H9 (cell line): ENCODE results near the gene C5orf58. TPM values are rescaled to one million over a fixed set of nuclear protein-coding genes. Genes with fewer than 3 reads are reported as not detected.

Experiments used
- DNase-seq: peaks from one replicate; pipeline ENCODE4 v3.0.0-alpha.2; 2017
- H2AFZ ChIP-seq: one replicate; pipeline ENCODE4 v1.6.1; 2013; ENCODE audit warnings: mild to moderate bottlenecking, low read length, control low read depth, moderate library complexity
- H2AK5ac ChIP-seq: 2 replicates; pipeline ENCODE4 v1.6.1; 2013; ENCODE audit warnings: low read length, control low read depth, mixed read lengths; ENCODE audit not compliant: insufficient read length
- H2BK120ac ChIP-seq: one replicate; pipeline ENCODE4 v1.6.1; 2013; ENCODE audit warnings: low read depth, mild to moderate bottlenecking, low read length, control low read depth, inconsistent platforms; ENCODE audit not compliant: poor library complexity, severe bottlenecking
- H2BK12ac ChIP-seq: 2 replicates; pipeline ENCODE4 v1.6.1; 2013; ENCODE audit warnings: low read length, control low read depth, mixed read lengths, low read depth; ENCODE audit not compliant: insufficient read length
- H2BK15ac ChIP-seq: 2 replicates; pipeline ENCODE4 v1.6.1; 2013; ENCODE audit warnings: low read depth, low read length, control low read depth
- H2BK20ac ChIP-seq: one replicate; pipeline ENCODE4 v1.6.1; 2013; ENCODE audit warnings: low read depth, mild to moderate bottlenecking, low read length, control low read depth, inconsistent platforms; ENCODE audit not compliant: poor library complexity, severe bottlenecking
- H2BK5ac ChIP-seq: 2 replicates; pipeline ENCODE4 v1.6.1; 2013; ENCODE audit warnings: low read length, control low read depth, mixed read lengths; ENCODE audit not compliant: insufficient read length
- H3K14ac ChIP-seq: 2 replicates; pipeline ENCODE4 v1.6.1; 2013; ENCODE audit warnings: low read length, control low read depth; ENCODE audit not compliant: insufficient read depth
- H3K18ac ChIP-seq: 2 replicates; pipeline ENCODE4 v1.6.1; 2013; ENCODE audit warnings: low read depth, mild to moderate bottlenecking, mixed read lengths, low read length, control low read depth; ENCODE audit not compliant: insufficient read length
- H3K23ac ChIP-seq: 2 replicates; pipeline ENCODE4 v1.6.1; 2013; ENCODE audit warnings: low read length, control low read depth, mixed read lengths, low read depth; ENCODE audit not compliant: insufficient read length
- H3K23me2 ChIP-seq: 2 replicates; pipeline ENCODE4 v1.6.1; 2013; ENCODE audit warnings: low read depth, mild to moderate bottlenecking, mixed read lengths, low read length, control low read depth; ENCODE audit not compliant: insufficient read length, poor library complexity, severe bottlenecking
- H3K27ac ChIP-seq: 2 replicates; pipeline ENCODE4 v1.5.1; 2013; ENCODE audit warnings: low read length, control low read depth, mixed read lengths, low read depth; ENCODE audit not compliant: insufficient read length
- H3K27me3 ChIP-seq: 2 replicates; pipeline ENCODE4 v1.6.1; 2013; ENCODE audit warnings: low read length, control low read depth, inconsistent platforms; ENCODE audit not compliant: insufficient read depth
- H3K4ac ChIP-seq: 2 replicates; pipeline ENCODE4 v1.6.1; 2013; ENCODE audit warnings: low read depth, mild to moderate bottlenecking, control low read depth, inconsistent platforms, low read length, moderate library complexity
- H3K4me1 ChIP-seq: 2 replicates; pipeline ENCODE4 v1.6.1; 2013; ENCODE audit warnings: low read length, control low read depth, inconsistent platforms; ENCODE audit not compliant: insufficient read depth
- H3K4me2 ChIP-seq: 2 replicates; pipeline ENCODE4 v1.6.1; 2013; ENCODE audit warnings: low read length, control low read depth, mixed read lengths; ENCODE audit not compliant: insufficient read length, insufficient read depth
- H3K56ac ChIP-seq: 2 replicates; pipeline ENCODE4 v1.6.1; 2013; ENCODE audit warnings: low read depth, mild to moderate bottlenecking, mixed read lengths, low read length, control low read depth; ENCODE audit not compliant: insufficient read length
- H3K79me1 ChIP-seq: 2 replicates; pipeline ENCODE4 v1.6.1; 2013; ENCODE audit warnings: low read depth, mild to moderate bottlenecking, moderate library complexity, low read length, control low read depth, inconsistent platforms; ENCODE audit not compliant: insufficient read depth, poor library complexity, severe bottlenecking
- H3K79me2 ChIP-seq: 2 replicates; pipeline ENCODE4 v1.6.1; 2013; ENCODE audit warnings: low read length, control low read depth, inconsistent platforms; ENCODE audit not compliant: insufficient read depth
- H3K9ac ChIP-seq: 2 replicates; pipeline ENCODE4 v1.6.1; 2013; ENCODE audit warnings: low read length, control low read depth, mixed read lengths; ENCODE audit not compliant: insufficient read length; ENCODE audit errors: extremely low read depth
- H3K9me3 ChIP-seq: one replicate; pipeline ENCODE4 v1.6.1; 2013; ENCODE audit warnings: low read depth, low read length, inconsistent platforms; ENCODE audit not compliant: control insufficient read depth
- H3T11ph ChIP-seq: one replicate; pipeline ENCODE4 v1.6.1; 2013; ENCODE audit warnings: mild to moderate bottlenecking, low read length, control low read depth, inconsistent platforms
- H4K20me1 ChIP-seq: one replicate; pipeline ENCODE4 v1.6.1; 2013; ENCODE audit not compliant: control insufficient read depth, insufficient read length, insufficient read depth
- H4K5ac ChIP-seq: 2 replicates; pipeline ENCODE4 v1.6.1; 2013; ENCODE audit warnings: low read depth, mild to moderate bottlenecking, mixed read lengths, low read length, control low read depth; ENCODE audit not compliant: insufficient read length
- H4K8ac ChIP-seq: replicated peaks from 2 replicates; pipeline ENCODE4 v1.6.1; 2013; ENCODE audit warnings: low read length, control low read depth, mixed read lengths, low read depth; ENCODE audit not compliant: insufficient read length
- H4K91ac ChIP-seq: 2 replicates; pipeline ENCODE4 v1.6.1; 2013; ENCODE audit warnings: low read depth, mild to moderate bottlenecking, moderate library complexity, mixed read lengths, low read length, control low read depth; ENCODE audit not compliant: insufficient read length
- H3K27ac Mint-ChIP-seq, 3 experiments: 2 replicates in 2 of 3; 3 replicates in 1 of 3; pipeline ENCODE4 v1.8.0; 2020 to 2021; ENCODE audit warnings: mixed read lengths in 3 of 3, mild to moderate bottlenecking in 1 of 3, moderate library complexity in 1 of 3
- H3K27me3 Mint-ChIP-seq: 2 replicates; pipeline ENCODE4 v1.8.0; 2021; ENCODE audit warnings: low read depth, mild to moderate bottlenecking, moderate library complexity, mixed read lengths
- H3K36me3 Mint-ChIP-seq, 3 experiments: 2 replicates in 2 of 3; 3 replicates in 1 of 3; pipeline ENCODE4 v1.8.0; 2020 to 2021; ENCODE audit warnings: low read depth in 3 of 3, mixed read lengths in 3 of 3; ENCODE audit not compliant: insufficient read depth in 1 of 3
- H3K4me1 Mint-ChIP-seq, 2 experiments: 2 replicates each; pipeline ENCODE4 v1.8.0; 2020; ENCODE audit warnings: mixed read lengths in 2 of 2
- H3K4me3 Mint-ChIP-seq, 2 experiments: 2 replicates in 1 of 2; 3 replicates in 1 of 2; pipeline ENCODE4 v1.8.0; 2020 to 2021; ENCODE audit warnings: mild to moderate bottlenecking in 2 of 2, mixed read lengths in 2 of 2, moderate library complexity in 1 of 2
- H3K9me3 Mint-ChIP-seq, 2 experiments: 2 replicates in 1 of 2; 3 replicates in 1 of 2; pipeline ENCODE4 v1.8.0; 2020; ENCODE audit warnings: mild to moderate bottlenecking in 2 of 2, mixed read lengths in 2 of 2, moderate library complexity in 1 of 2
- WGBS: extraction: QIAGEN DNeasy Blood & Tissue Kit; methylation state at CpG from one replicate; pipeline ENCODE4 v1.1.7; 2013; ENCODE audit warnings: missing lambda C conversion rate, low lambda C conversion rate, mixed read lengths; ENCODE audit not compliant: insufficient read length; ENCODE audit errors: extremely low coverage; 5-methylcytosine and 5-hydroxymethylcytosine counted together
- total RNA-seq: library from RNA; stranded (reverse); gene quantifications from 2 replicates; pipeline ENCODE4 v1.2.1, GENCODE V29; 2021
- TF ChIP-seq, protein P1 (sequence below): fragments of 200-600 bp; sonication (generic); conservative IDR thresholded peaks from 3 replicates; pipeline ENCODE4 v1.8.0; 2021; ENCODE audit warnings: antibody characterized with exemption, mild to moderate bottlenecking

C5orf58 gene
- total RNA-seq, 1 experiment from 2014 or later: 0.90 TPM

DNA sequence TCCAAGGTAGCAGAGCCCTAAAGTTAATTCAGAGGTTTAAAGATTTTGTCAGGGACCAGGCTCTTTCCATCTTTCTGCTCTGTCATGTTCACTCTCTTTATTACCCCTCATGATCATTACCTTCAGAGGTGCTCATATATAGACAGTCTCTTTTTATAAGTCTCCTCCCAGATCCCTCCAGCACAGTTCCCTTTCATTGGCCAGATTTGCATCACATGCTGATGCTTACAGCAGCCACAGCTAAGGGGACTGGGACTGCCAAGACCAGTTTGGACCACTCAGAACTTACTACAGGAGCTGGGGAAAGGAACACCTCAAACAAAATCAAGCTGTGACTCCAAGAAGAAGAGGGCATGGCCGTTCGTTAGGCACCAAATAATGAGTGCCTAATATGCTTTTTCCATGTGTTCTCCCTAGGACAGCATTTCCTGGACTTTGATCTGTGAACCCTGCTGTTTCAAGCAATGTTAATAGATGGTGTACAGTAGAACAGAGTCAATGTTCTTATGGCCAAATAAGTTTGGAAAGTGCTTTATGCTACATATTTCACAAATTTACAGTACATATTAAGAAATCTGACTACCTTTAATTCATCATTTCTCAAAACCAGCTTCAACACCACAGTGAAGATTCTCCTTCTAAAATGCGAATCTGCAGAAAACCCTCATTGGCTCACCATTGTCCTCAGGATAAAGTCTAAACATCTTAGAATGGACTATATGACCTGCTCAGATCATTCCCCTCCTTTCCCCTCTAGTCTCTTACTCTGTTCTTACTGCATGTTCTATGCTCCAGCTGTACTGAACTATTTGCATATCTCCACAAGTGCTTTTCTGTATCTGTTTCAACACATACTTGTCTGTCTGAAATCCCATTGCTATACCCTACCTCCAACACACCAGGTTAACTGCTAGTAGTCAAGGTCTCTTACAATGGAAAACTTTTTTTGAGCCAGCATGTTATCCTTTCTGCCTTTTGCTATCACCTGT is 3.4 kb downstream of the C5orf58 start:
- H3T11ph ChIP-seq: no peak overlapping the region
- H3K9me3 ChIP-seq: no peaks in the 10 kb centered on the region

More for the DNA sequence above, 3.4 kb downstream of the C5orf58 start:
- H3K9ac ChIP-seq: no peak overlapping the region
- no peak overlapping the region for H3K27ac ChIP-seq
- no peak overlapping the region for H4K8ac ChIP-seq
- H4K91ac ChIP-seq: no peak overlapping the region
- H3K56ac ChIP-seq: no peak overlapping the region
- no peak overlapping the region for H2BK20ac ChIP-seq
- H3K36me3 Mint-ChIP-seq: no peaks in the 10 kb centered on the region
- TF ChIP-seq, protein P1, sequence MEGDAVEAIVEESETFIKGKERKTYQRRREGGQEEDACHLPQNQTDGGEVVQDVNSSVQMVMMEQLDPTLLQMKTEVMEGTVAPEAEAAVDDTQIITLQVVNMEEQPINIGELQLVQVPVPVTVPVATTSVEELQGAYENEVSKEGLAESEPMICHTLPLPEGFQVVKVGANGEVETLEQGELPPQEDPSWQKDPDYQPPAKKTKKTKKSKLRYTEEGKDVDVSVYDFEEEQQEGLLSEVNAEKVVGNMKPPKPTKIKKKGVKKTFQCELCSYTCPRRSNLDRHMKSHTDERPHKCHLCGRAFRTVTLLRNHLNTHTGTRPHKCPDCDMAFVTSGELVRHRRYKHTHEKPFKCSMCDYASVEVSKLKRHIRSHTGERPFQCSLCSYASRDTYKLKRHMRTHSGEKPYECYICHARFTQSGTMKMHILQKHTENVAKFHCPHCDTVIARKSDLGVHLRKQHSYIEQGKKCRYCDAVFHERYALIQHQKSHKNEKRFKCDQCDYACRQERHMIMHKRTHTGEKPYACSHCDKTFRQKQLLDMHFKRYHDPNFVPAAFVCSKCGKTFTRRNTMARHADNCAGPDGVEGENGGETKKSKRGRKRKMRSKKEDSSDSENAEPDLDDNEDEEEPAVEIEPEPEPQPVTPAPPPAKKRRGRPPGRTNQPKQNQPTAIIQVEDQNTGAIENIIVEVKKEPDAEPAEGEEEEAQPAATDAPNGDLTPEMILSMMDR: no peak
- H3K4ac ChIP-seq: no peak overlapping the region
- no peak overlapping the region for H2BK120ac ChIP-seq
- no peak overlapping the region for H4K5ac ChIP-seq
- peaks cover 10 to 14% of the 10 kb centered on the region in 2 experiments for H3K4me1 Mint-ChIP-seq
- no peak overlapping the region for H2AFZ ChIP-seq
- no peaks in the 10 kb centered on the region for H4K20me1 ChIP-seq
- no peak overlapping the region for H3K27ac Mint-ChIP-seq
- no peak overlapping the region for H2AK5ac ChIP-seq
- H3K79me2 ChIP-seq: no peaks in the 10 kb centered on the region
- no peak overlapping the region for H2BK5ac ChIP-seq
- H3K4me3 Mint-ChIP-seq: no peak overlapping the region
- H3K9me3 Mint-ChIP-seq: no peaks in the 10 kb centered on the region
- no peak overlapping the region for H3K14ac ChIP-seq
- H3K27me3 Mint-ChIP-seq: no peaks in the 10 kb centered on the region
- no peaks in the 10 kb centered on the region for H3K23me2 ChIP-seq
- no peak overlapping the region for H3K18ac ChIP-seq
- H3K79me1 ChIP-seq: no peaks in the 10 kb centered on the region
- H3K23ac ChIP-seq: no peak overlapping the region
- H3K4me2 ChIP-seq: no peak overlapping the region
- H3K27me3 ChIP-seq: no peaks in the 10 kb centered on the region
- H2BK15ac ChIP-seq: no peak overlapping the region
- WGBS: no CpG with 5 or more reads among the region's 3 CpGs
- no peaks in the 10 kb centered on the region for H3K4me1 ChIP-seq
- H2BK12ac ChIP-seq: no peak overlapping the region
- DNase-seq: no peak
